Measurements from ENCODE around the gene TENT4A.

The TENT4A gene

DNA sequence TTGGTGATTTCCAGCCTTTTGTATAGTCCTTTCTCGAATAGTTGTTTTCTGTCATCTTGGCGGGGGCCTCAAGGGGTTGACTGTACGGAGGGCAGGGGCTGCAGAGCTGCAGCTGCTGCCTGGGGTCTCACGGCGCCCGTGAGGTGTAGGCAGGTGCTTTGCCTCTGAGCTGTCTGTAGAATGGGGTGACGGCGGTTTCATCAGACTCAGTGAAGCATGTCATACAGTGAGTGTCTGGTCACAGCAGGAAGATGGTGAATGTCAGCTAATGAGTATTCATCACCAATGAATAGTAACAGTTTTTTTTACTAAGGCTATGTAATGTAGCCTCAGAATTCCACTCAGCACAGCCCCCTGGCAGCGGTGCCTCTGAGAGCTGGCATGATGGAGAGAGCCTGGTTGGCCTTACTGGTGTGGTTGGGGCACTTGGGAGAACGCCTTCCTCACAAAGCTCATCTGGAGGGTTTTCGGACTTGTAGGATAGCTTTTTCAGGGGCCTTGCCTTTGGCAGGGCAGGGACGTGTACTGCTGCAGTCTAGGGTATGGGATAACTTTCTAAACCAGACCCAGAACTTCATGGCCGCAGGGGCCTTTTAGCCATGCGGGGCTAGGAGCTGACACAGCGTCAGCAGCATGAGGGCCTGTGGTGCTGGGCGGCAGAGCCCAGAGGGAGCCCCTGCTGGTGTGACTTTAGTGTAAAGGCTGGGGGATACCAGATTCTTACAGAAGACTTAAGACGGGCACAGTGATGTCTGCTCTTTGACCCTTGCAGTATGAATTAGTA is 15.0 kb downstream of the TENT4A start:
- H3K4me2 ChIP-seq (ENCODE audit: low read length) = no peak overlapping the region
- H3K36me3 ChIP-seq (ENCODE audit: control insufficient read depth, insufficient read depth, low read length) = no peaks in the 10 kb centered on the region
- no peak overlapping the region for H2AFZ ChIP-seq
- H3K9ac ChIP-seq = no peak overlapping the region
- no peak overlapping the region for H3K27ac ChIP-seq
- peaks cover 81% of the 10 kb centered on the region for H3K79me2 ChIP-seq
- H3K27me3 ChIP-seq (ENCODE audit: control insufficient read depth, insufficient read depth, low read length) = no peaks in the 10 kb centered on the region
- TF ChIP-seq, protein P1, sequence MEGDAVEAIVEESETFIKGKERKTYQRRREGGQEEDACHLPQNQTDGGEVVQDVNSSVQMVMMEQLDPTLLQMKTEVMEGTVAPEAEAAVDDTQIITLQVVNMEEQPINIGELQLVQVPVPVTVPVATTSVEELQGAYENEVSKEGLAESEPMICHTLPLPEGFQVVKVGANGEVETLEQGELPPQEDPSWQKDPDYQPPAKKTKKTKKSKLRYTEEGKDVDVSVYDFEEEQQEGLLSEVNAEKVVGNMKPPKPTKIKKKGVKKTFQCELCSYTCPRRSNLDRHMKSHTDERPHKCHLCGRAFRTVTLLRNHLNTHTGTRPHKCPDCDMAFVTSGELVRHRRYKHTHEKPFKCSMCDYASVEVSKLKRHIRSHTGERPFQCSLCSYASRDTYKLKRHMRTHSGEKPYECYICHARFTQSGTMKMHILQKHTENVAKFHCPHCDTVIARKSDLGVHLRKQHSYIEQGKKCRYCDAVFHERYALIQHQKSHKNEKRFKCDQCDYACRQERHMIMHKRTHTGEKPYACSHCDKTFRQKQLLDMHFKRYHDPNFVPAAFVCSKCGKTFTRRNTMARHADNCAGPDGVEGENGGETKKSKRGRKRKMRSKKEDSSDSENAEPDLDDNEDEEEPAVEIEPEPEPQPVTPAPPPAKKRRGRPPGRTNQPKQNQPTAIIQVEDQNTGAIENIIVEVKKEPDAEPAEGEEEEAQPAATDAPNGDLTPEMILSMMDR (IDR thresholded peaks at IDR 0.05) = no peak
- no peaks in the 10 kb centered on the region for H3K9me3 ChIP-seq (ENCODE audit: control insufficient read depth, low read length)
- peaks cover 7% of the 10 kb centered on the region for H3K4me1 ChIP-seq
- no peak overlapping the region for H3K4me3 ChIP-seq (ENCODE audit: low read depth, low read length)

DNA sequence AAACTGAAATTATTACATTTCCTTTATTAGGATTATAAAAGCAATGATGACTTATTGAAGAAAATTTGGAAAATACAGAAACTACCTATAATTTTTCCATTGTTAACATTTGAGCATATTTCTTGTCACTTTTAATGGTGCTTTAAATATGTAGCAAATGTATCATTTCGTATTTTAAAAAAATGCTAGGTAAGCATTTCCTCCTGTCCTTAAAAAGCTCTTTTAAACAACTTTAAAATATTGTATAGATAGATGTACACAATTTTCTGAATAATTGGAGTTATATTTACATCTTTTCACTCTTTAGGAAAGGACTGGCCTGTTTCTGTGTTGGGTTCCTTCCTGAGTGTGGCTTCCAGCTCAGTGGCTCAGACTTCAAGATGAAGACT is 15.6 kb downstream of the TENT4A start:
- no peak overlapping the region for H3K4me3 ChIP-seq (ENCODE audit: low read depth, low read length)
- no peak overlapping the region for H3K9ac ChIP-seq
- no peaks in the 10 kb centered on the region for H3K9me3 ChIP-seq (ENCODE audit: control insufficient read depth, low read length)
- TF ChIP-seq, protein P1 (IDR thresholded peaks at IDR 0.05) = no peak
- no peak overlapping the region for H3K4me2 ChIP-seq (ENCODE audit: low read length)
- H2AFZ ChIP-seq = no peak overlapping the region
- peaks cover 9% of the 10 kb centered on the region for H3K4me1 ChIP-seq
- H3K36me3 ChIP-seq (ENCODE audit: control insufficient read depth, insufficient read depth, low read length) = no peaks in the 10 kb centered on the region
- H3K27ac ChIP-seq = no peak overlapping the region
- H3K27me3 ChIP-seq (ENCODE audit: control insufficient read depth, insufficient read depth, low read length) = no peaks in the 10 kb centered on the region
- peaks cover 83% of the 10 kb centered on the region for H3K79me2 ChIP-seq

DNA sequence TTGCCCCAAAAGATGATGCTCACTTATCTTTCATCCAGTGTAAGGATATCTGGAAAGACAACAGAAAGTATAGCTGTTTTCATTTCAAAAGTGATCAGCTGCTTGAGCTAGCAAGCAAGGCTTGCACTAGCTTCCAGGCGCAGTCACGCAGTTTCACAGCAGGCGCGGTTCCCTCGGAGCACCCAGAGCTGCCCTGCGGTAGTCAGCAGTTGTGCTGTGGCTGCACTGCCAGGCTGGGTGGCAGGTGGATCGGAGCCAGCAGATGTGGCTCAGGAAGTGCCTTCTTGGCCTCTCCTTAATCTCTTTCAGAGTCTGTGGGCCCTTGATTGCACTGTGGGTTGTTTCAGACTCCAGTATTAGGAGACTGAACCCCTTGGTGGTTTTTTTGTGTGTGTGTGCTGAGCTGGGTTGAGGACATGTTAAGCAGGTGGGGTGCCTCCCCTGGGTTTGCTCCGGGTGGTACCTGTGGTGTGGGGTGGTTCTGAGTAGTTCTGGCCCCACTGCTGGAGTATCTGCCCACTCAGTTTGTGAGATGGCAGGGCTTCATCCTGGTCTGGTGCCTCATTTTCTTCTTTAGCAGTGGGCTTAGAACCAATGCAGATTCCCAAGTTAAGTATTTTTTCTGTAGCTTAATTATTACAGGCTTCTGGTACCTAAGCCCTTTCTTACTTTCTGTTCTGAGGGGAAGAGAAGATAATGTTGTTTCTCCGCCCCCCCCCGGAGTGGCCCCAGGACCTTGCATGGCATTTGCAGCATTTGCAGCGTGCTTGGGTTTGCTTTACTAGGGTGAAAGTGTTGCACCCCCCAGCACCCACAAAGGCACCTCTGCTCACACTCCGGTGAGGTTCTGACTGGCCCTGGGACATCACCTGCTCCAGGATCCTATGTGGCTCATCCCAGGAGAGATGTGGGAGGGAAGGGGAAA is 16.4 kb downstream of the TENT4A start:
- H2AFZ ChIP-seq = no peak overlapping the region
- H3K9ac ChIP-seq = no peak overlapping the region
- peaks cover 82% of the 10 kb centered on the region for H3K79me2 ChIP-seq
- peaks cover 9% of the 10 kb centered on the region for H3K4me1 ChIP-seq
- H3K4me3 ChIP-seq (ENCODE audit: low read depth, low read length) = no peak overlapping the region
- H3K36me3 ChIP-seq (ENCODE audit: control insufficient read depth, insufficient read depth, low read length) = no peaks in the 10 kb centered on the region
- no peak overlapping the region for H3K27ac ChIP-seq
- H3K9me3 ChIP-seq (ENCODE audit: control insufficient read depth, low read length) = no peaks in the 10 kb centered on the region
- TF ChIP-seq, protein P1 (IDR thresholded peaks at IDR 0.05) = no peak
- H3K4me2 ChIP-seq (ENCODE audit: low read length) = no peak overlapping the region
- H3K27me3 ChIP-seq (ENCODE audit: control insufficient read depth, insufficient read depth, low read length) = no peaks in the 10 kb centered on the region

DNA sequence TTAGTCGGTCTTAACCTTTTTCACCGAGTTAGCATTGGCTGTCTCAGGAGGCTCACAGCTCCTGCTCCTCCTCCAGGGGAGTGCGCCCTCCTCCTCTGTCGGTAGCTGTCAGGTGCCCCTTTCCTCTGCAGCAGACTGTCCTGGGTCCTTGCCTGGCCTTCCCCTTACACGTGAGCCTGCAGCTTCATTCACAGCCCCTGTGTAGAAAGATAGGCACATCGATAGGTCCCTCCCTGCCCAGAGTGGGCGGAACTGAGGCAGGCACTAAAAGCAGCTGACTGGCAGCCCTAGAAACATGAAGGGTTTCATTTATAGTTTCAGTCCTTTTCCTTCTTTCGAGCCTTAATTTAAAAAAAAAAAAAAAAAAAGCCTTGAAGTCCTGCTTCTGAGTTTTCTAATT is 17.2 kb downstream of the TENT4A start:
- Histone ChIP-seq H2AFZ (no peak overlapping the region), H3K9ac (no peak overlapping the region), H3K4me2 (ENCODE audit: low read length) (no peak overlapping the region), H3K36me3 (ENCODE audit: control insufficient read depth, insufficient read depth, low read length) (no peaks in the 10 kb centered on the region), H3K4me3 (ENCODE audit: low read depth, low read length) (no peak overlapping the region), H3K4me1 (peaks cover 9% of the 10 kb centered on the region), H3K27ac (no peak overlapping the region), H3K79me2 (peaks cover 80% of the 10 kb centered on the region), H3K9me3 (ENCODE audit: control insufficient read depth, low read length) (no peaks in the 10 kb centered on the region), H3K27me3 (ENCODE audit: control insufficient read depth, insufficient read depth, low read length) (no peaks in the 10 kb centered on the region)
- TF ChIP-seq, protein P1 (IDR thresholded peaks at IDR 0.05) = no peak

Data from parathyroid adenoma (tissue), 2 donors.